GM21529 (cell line): Measurements from ENCODE around the gene GLO1.

Experiments used
- ATAC-seq: cut with Tn5 transposase; IDR thresholded peaks from one replicate; pipeline ENCODE4 v1.9.1; 2021; ENCODE audit not compliant: unreplicated experiment

Gene GLO1

DNA sequence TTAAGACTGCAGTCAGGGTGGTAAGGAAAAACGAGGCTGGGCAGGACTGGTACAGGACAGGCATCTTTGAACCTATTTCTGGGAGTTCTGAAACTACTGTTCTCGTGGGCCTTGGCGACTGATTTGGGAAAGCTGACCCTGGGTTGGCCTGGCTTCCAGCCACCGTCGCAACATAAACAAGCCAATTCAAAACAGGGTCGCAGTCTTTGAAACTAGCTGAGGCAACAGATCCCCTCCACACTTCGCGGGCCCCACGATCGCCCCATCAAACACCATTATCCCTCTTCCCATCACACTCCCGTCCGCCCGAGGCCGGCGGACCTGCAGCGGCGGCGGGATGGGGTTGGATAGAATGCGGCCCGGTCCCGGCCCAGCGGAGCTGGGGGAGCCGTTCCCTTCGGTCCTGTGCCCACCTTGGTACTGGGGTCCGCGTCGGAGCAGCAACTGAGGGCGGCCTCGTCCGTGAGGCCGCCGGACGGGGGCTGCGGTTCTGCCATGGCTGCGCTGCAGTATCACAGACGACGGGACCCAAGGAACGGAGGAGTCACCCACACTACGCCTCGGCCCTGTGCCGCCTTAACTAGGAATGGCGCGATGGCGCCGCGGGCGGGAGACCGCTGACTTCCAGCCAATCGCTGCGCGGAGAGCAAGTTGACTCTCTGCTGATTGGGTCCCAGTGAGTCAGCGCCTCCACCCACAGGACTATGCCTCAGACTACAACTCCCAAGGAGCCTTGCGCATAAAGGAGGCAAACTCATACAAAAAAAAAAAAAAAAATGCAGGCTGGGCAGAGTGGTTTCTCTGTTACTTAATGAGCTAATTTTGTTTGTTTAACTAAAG, at the start of gene GLO1:
Gene GLO1, minus strand, starts transcription at position 588 of the 840 bp plus-strand sequence. Its CDS starts 91 bp downstream, at position 497.
- ATAC-seq, result peak; percentile 100

- no peak for ATAC-seq
These were observed 48.1 kb upstream of the GLO1 start for GRCh38 chr6:38750968-38751615.

- no peak for ATAC-seq
These were observed 46.5 kb upstream of the GLO1 start for GRCh38 chr6:38749473-38749872.

DNA sequence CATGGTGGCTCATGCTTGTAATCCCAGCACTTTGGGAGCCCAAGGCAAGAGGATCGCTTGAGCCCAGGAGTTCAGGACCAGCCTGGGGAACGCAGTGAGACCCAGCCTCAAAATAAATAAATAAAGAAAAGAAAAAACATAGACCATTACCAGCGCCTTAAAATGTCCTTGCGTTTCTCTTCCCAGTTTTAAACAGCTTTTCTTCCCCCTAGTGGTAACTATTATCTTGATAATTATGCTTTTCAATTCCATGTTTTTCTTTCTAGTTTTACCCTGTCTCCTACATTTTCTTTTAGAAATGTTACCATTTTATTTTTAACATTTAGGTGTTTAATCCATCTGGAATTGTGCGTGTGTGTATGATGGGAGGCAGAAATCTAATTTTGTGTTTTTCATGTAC, 36.6 kb upstream of the GLO1 start:
- ATAC-seq, result no peak

DNA sequence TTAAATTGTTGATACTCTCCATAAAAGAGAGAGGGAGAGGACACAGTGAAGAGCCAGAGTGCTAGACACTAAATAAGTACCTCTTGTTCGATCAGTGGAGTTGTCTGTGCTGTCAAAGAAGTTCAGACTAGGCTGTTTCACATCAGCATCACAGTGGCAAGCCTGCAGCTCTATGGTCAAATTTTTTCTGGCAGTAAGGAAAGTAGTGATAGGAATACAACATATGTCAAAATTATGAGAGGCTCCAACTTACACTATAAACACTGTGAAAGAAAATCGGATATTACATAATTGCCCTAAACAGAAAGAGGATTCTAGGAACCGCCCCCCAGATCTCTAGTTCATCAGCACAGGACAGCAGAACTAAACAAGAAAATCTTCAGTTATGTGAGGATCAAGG, 35.3 kb upstream of the GLO1 start:
- ATAC-seq, result no peak

DNA sequence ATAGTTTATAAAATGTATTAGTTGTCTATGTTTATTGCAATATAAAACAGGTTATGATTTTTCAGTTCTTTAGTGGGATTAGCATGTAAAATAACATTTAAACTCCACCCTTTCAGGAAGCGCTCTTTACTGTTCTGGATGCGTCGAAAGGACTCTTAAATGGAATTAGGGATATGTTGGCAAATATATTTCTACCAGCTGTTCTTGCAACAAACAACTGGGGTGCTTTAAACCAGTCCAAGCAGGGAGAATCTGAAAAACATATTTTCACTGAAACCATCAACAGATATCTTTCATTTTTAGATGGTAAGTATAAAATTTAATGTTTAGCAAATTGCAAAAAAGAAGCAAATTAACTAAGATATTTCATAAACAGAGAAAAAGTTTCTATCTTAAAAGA, 34.0 kb upstream of the GLO1 start:
- no peak for ATAC-seq

DNA sequence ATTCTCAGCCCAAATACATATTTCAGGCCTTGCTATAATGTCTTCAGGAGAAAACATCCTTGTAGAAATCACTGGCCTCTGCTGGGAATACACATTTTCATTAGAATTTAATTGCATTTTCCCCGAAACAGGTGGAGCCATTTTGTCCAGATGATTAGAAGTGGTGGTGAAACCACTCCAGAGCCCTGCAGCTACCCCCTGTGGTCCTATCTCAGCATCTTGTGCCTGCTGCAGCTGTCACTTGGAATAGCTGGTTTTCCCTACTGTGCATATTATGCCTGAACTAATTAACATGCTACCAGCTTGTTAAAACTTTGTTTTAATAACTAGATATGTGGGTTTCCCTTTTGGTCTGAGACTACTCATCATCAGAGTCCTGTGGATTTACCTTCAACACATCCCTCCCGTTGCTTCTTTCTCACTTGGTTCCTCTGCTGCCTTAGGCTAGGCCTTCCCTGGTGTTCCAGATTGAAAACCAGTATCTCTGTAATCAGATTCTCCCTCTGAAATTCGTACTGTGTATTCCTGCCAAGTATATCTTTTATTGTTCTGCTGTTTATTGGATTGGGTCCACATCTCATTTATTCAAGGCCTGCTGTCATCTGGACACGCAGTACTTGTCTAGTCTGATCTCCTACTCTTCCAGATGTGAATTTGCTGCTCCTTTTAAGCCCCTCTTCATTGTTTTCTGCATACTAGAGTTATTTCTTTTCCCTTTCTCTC, 27.4 kb upstream of the GLO1 start:
- no peak for ATAC-seq

- ATAC-seq, result no peak
These were observed 25.3 kb upstream of the GLO1 start for GRCh38 chr6:38728203-38728602.

DNA sequence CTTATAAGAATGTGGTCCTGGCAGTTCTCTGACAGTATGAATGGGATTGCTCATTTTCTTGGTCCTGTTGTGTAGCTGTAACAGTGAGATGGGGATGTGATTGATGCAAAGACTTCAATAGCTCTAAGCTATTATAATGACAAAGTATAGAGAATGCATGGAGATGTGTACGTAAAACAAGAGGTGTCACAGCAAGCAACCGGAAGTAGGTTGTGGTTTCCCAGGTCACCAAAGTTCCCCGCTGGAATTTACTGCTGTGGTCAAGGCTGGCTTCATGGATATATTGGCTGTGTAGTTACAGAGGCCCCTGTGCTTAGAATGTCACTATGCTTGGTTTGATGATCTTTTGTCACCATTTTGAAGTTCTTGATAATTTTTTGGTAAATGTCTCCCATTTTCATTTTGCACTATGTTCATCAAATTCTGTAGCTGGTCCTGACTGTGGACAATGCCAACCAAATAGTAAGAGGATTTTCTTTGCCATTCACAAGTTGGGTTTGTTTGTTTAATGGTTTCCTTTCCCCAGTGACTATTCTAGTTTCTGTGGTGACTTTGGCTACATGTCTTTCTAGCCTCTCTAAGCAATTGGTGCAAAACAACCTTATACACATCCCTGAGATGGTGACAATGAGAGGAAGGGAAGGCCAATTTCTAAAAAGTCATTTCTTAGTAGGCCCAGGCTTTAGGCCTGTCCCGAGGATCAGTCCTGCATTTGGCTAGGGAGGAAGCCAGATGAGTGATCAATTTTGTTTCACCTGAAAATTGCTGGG, 22.7 kb upstream of the GLO1 start:
- no peak for ATAC-seq

DNA sequence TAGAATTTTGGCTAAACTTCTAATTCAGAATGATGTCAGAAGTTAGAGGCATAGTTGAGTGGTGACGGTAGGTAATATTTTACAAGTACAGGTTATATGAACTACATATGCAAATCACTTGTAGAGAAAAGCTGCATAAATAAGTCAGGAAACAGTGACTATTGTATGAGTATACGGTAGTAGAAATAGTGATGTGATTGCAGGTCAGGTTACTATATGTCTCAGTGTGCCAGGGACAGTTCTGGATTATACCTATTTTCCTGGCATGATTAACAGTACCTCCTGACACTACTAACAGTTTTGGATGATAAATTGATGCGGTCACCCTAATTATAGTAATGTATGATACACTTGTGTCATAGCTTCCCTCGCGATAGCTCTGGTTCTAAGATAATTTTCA, 21.4 kb upstream of the GLO1 start:
- no peak for ATAC-seq

DNA sequence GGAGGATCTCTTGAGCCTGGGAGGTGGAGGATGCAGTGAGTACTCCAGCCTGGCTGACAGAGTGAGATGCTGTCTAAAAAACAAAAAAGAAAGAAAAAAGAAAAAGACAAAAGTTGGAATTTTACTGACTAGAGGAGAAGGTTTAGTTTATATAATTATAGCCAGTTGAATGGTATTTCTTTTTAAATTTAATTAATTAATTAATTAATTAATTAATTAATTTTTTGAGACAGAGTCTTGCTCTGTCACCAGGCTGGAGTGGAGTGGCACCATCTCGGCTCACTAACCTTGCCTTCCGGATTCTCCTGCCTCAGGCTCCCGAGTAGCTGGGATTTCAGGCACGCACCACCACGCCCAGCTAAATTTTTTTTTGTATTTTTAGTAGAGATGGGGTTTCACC, 20.8 kb upstream of the GLO1 start:
- ATAC-seq, result no peak

DNA sequence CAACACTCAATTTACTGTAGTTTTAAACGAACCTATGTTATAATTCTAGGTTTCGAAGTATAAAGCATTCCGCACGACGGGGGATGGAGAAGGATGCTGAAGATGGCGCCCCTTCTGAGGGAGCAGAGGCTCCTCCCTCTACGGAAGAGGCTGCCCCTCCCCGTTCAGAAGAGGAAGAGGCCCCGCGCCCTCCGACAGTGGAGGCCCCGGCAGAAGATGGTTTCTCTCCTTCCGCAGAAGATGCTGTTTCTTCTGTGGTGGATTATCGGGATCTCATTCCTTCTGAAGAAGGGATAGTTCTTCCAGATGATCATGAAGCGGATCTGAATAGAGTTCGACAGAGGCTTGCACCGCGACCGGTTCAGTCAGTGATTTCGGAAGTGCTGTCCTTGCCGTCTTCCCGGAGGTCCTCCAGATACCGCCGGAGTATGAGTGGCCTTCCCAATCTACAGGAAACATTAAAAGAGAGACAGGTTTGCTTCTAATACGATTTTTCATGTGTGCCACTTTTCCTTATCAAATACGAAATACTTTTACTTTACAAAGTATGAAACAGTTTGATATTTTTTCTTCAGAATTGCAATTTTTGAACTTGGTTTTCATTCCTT, 19.9 kb upstream of the GLO1 start:
- ATAC-seq, result no peak

DNA sequence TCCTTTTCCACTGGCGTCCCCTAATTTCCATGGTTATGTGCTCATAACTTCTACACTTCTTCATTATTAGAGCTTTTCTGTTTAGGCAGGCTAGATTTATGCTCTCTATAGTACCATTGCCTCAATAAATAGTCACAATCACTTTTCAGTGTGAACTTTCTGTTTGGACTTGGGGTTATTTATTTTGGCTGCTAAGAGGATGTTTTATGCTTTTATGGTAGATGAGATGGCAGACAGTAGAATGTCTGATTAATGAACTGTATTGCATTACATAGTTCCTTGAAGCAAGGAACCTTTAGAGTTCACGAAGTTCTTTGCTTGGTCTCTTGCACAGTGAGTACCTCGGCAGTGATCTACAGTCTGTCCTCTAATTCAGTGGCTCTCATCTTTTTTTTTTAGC, 19.1 kb upstream of the GLO1 start:
- ATAC-seq, result no peak

- no peak for ATAC-seq
These were observed 17.4 kb upstream of the GLO1 start for GRCh38 chr6:38720295-38720694.

DNA sequence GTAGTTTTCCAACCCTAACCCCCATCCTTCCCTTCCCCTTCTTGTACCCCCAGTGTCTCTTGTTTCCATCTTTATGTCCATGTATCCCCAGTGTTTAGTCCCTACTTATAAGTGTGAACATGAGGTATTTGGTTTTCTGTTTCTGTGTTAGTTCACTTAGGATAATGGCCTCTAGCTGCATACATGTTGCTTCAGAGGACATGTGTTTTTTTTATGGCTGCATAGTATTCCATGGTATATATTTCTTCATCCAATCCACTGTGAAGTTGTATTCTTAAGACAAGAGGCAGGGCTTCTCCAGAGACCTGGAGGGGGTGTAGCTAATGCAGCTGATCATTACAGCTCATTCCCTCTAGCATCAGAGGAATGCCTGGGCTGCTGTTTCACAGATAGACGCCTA, 16.4 kb upstream of the GLO1 start:
- ATAC-seq, result no peak

DNA sequence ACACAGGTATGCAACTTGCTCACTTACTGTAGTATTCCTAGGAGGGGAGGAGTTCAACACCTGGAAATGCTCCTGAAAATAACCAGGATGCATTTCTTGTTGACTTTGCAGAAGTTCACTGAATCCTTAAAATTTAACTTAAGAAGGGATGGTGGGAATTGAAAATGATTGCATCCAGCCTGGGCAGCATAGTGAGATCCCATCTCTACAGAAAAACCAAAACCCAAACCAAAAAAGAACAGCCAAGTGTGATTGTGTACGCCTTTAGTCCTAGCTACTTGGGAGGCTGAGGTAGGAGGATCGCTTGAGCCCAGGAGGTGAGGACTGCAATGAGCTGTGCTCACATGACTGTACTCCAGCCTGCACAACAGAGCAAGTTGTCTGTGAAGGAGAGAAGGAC, 13.9 kb upstream of the GLO1 start:
- no peak for ATAC-seq

DNA sequence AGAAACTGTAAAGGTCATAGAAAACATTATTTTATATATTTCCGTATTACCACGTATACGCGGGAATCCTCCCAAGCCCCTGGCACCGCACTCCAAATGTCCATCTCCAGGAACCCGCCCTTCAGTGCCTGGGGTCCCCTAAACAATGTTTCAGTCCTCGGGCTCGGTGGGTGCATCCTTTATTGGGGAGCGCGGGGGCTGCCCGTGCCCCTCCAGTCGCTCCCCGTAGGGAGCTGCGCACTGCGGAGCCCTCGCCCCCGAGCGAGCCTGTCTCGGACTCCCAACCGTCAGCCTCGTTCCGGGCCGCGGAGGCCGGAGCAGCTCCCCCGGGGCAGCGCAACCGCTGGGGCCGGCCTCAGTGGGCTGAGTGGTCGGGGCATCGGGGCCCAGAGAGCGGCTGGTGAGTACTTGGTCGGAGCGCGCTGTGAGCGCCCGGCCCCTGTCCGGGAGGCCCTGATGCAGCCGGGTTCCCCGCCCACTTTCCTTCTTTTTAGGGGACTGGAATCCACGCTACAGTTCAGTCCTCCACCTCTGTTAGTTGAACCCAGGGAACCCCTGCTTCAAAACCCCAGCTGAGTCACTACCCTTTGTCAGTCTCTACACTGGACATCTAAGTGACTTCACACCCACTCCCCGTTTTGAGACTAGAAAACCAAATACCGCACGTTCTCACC, 12.2 kb upstream of the GLO1 start, which contains the start of gene DNAH8:
Gene DNAH8, plus strand, starts transcription at position 296 of the 674 bp plus-strand sequence. CDS start 7,499 bp downstream, outside the sequence.
- no peak for ATAC-seq

DNA sequence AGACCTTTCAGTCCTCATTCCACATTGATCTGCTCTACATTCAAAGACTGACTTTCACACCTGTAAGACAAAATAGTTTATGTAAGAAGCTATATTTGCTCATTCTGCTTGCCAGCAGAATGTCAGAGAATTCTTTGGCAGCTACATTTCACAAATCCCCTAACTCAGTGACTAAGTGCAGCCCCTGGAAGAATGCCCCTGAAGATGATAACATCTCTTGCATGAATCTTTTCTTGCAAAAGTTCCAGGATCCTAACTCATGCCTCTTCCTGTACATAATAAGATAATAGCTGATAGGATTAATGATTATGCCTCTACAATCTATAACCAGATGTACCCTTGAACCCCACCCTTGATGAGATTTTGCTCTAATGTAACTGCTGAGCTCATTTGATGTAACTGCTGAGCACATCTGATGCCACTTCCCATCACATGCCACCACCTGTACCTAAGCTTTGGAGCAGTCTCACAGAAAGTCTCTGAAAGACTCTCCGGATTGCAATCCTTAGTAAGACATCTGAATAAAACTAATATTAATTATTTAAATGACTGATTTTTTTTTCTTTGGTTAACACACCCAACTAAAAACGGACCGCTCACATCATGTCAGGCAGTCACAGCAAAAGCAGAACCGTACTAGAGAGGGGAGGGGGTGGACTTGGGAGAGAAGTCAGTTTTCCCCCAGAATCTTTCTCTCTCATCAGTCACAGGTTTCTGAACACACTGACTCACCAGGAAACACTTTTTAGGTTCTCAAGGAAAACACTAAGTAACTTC, 11.5 kb upstream of the GLO1 start:
- ATAC-seq, result no peak

- no peak for ATAC-seq
These were observed 10.9 kb upstream of the GLO1 start for GRCh38 chr6:38713812-38714211.
